ENCODE results near the gene MYO18A.

Gene MYO18A

DNA sequence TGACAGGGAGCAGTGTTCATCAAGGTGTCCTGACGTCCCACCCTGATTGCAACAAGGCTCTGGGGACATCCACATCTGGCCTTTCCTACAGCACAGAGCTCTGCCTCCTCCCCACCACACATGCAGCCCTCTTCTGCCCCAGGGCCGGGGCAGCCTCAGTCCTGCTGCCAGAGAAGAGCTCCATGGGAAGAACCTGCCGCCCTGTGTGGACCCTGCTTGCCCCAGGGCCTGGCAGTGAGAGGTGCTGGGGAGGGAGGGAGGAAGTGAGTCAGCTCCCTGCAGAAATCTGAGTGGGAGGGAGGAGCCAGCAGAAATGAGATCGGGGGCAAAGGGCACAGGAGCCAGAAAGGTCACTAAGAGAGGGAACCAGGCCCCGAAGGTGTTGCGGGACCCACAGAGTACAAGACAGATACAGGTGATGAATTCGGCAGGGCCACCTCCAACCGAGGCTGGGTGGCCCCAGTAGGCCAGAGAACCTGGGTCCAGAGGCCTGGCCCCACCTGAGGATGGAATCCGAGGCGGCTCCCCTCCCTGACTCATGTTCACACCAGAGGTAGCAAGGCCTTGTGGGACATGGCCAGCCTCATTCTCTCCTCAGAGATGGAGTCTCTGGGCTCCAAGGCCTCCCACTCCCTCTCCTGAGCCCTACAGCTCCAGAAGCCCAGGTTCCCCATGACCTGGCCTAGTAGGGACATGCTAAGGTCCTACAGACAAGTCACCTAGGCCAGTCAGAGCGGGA is 24.8 kb downstream of the MYO18A start:
- no peak overlapping the region for H3K27ac ChIP-seq
- TF ChIP-seq, protein P1, sequence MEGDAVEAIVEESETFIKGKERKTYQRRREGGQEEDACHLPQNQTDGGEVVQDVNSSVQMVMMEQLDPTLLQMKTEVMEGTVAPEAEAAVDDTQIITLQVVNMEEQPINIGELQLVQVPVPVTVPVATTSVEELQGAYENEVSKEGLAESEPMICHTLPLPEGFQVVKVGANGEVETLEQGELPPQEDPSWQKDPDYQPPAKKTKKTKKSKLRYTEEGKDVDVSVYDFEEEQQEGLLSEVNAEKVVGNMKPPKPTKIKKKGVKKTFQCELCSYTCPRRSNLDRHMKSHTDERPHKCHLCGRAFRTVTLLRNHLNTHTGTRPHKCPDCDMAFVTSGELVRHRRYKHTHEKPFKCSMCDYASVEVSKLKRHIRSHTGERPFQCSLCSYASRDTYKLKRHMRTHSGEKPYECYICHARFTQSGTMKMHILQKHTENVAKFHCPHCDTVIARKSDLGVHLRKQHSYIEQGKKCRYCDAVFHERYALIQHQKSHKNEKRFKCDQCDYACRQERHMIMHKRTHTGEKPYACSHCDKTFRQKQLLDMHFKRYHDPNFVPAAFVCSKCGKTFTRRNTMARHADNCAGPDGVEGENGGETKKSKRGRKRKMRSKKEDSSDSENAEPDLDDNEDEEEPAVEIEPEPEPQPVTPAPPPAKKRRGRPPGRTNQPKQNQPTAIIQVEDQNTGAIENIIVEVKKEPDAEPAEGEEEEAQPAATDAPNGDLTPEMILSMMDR (conservative IDR thresholded peaks at IDR 0.05), result no peak

GRCh38 chr17:29154516-29155226 is 25.5 kb downstream of the MYO18A start:
- TF ChIP-seq, protein P1 (conservative IDR thresholded peaks at IDR 0.05), result no peak
- no peak overlapping the region for H3K27ac ChIP-seq

- TF ChIP-seq, protein P1 (conservative IDR thresholded peaks at IDR 0.05), result no peak
- no peak overlapping the region for H3K27ac ChIP-seq
Observed at GRCh38 chr17:29151567-29151966, 28.6 kb downstream of the MYO18A start.

DNA sequence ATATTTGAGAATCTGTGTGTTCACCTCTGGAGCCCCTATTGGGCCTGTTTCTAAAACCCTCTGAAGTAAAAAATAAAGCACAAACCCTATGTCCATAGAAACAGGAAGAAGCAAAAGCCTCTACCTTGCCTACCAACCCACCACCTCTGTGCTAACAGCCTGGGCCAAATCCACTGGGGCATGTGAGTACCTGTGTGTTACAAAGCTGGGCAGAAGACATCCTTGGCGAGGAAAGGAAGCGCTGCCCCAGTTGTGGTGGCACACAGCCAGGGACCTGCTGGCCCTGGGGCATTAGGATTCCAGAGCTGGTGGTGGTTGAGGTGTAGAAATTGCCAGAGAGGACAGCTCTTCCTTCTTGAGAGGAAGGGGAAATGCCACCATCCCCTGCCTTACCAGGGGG is 30.0 kb downstream of the MYO18A start:
- TF ChIP-seq, protein P1 (conservative IDR thresholded peaks at IDR 0.05), result no peak
- no peak overlapping the region for H3K27ac ChIP-seq

- TF ChIP-seq, protein P1 (conservative IDR thresholded peaks at IDR 0.05), result no peak
Observed at GRCh38 chr17:29149431-29150064, 30.6 kb downstream of the MYO18A start.

DNA sequence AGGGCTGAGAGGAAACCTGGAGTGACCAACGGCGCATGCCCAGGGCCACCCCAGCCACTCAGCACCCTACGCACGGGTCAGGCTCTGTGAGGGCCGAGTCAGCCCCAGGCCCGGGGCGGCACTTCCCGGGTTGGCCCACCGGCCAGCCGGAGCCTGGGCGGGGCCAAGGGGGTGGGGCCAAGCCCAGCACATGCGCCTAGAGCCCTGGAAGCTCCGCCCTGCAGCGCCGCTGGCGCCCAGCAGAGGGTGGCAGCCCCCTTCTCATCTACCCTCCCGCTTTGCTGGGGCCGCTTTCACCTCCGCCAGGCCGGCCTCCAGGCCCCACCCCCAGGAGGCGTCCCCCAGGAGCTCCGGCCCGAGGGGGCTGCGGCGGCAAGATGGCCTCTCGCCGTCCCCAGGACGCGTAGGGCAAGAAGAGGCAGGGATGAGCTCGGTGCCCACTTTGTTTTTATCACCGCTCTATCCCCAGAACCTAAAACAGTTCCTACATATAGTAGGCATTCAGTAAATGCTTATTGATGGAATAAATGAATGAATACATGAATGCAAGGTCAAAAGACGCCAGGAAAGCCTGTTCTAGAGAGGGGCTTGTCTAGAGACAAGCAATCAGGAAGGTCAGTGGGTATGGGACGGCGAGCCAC is 31.3 kb downstream of the MYO18A start:
- H3K27ac ChIP-seq, result peak overlapping the region; percentile 83
- TF ChIP-seq, protein P1 (conservative IDR thresholded peaks at IDR 0.05), result peak; percentile 99

More at GRCh38 chr17:29149431-29150064, 30.6 kb downstream of the MYO18A start:
- peak overlapping the region; percentile 83 for H3K27ac ChIP-seq
